Activated T-cell treated with anti-CD3 and anti-CD28 coated beads for 48 hours (primary cell): ENCODE measurements around the gene NOP53.
"Not testable (repeated sequence)": the region's sequence is repeated elsewhere in the genome, so short reads cannot be mapped to it uniquely, and the experiment has no call there.

ENCODE experiments used
- DNase-seq: peaks from one replicate; pipeline ENCODE4 v3.0.0-alpha.2; 2020; ENCODE audit warnings: low read depth

NOP53 gene

DNA sequence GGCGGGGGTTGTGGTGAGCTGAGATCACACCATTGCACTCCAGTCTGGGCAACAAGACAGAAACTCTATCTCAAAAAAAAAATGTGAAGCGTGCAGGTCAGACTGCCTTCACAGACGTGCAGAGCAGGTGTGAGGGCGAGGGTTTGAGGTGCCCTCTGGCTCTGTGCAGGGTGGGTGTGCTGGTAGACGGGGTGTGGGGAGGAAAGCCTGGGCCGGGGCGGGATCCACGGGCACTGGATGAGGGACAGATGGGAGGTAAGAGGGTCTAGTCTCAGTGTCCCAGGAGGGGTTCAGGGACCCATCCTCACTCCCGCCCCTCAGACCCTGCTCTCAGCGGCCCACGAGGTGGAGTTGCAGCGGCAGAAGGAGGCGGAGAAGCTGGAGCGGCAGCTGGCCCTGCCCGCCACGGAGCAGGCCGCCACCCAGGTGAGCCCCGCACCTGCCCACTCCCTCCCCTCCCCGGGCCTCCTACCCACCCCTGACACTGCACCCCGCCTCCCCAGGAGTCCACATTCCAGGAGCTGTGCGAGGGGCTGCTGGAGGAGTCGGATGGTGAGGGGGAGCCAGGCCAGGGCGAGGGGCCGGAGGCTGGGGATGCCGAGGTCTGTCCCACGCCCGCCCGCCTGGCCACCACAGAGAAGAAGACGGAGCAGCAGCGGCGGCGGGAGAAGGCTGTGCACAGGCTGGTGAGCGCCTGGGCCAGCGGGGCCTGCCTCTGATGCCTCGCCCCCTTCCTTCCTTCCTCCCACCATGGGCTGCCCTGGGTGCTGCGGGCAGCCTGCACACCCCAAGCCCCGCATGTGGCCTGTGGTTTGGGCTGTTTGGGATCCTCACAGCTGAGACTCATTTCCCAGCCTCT, 9.1 kb downstream of the NOP53 start:
- no peak for DNase-seq

DNA sequence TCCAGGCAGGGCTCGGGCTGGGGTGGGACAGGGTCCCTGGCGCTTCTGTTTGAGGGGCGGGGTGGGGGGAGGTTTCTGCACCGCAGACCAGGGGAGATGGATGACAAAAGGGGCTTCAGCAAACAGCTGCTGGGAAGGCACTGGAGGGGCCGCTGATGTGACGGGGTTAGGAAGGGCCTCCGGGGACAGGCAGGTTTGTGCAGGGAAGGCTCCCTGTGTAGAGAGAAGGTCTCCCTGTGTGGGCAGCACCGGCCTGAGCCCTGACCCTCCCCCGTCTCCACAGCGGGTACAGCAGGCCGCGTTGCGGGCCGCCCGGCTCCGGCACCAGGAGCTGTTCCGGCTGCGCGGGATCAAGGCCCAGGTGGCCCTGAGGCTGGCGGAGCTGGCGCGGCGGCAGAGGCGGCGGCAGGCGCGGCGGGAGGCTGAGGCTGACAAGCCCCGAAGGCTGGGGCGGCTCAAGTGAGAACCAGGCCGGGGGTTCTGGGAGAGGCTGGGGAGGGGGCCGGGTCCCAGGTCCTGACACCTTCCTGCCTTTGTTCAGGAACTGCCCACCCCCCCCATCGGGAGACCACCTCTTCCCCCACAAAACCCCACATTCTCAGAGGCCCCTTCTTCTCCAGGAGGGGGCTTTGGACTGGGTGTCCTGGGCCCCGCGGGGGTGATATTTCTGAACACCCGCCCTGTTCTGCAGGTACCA, 9.9 kb downstream of the NOP53 start:
- no peak for DNase-seq

DNA sequence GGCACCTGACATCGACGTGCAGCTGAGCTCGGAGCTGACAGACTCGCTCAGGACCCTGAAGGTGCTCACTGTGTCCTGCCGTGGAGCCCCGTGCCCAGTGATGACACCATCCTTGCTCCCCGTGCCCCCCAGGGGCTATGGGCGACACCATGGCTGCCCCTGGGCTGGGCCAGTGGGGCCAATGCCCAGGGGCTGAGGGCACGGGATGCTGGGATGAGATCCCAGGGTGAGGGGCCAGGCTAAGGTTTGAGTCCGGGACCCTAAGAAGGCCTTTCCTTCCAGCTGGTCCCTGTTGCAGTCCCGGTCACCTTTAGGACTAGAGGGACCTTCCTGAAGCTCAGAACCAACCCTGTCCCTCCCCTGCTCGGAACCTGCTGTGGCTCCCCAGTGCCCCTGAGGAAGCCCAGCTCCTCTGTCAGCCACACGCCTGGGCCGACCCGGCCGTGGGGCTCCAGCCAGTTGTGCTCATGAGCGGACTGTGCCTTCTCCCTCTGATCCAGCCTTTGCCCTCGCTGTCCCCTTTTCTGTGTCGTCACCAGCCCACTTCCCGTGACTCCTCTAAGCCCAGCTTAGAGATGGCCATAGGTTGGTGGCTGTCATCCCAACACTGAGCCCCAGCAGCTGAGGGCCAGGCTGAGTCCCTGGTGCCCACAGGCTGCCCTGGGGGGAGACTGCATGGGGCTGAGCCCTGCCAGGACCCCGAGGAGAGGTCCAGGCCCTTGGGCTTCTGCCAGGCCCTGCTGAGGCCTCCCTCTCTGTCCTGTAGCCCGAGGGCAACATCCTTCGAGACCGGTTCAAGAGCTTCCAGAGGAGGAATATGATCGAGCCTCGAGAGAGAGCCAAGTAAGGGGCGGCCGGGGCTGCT, 10.6 kb downstream of the NOP53 start:
- DNase-seq, result no peak

DNA sequence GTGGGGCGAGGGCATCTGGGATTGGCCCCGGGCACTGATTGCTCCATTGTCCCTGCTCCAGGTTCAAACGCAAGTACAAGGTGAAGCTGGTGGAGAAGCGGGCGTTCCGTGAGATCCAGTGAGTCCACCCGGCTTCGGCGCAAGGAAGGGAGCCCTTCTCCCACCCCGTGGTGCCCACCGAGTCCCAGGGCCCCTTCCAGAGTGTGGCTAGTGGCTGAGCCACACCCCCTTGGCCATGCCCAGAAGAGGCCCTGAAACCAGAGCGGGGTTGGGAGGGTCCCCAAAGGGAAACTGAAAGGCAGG, 11.2 kb downstream of the NOP53 start:
- no peak for DNase-seq

DNA sequence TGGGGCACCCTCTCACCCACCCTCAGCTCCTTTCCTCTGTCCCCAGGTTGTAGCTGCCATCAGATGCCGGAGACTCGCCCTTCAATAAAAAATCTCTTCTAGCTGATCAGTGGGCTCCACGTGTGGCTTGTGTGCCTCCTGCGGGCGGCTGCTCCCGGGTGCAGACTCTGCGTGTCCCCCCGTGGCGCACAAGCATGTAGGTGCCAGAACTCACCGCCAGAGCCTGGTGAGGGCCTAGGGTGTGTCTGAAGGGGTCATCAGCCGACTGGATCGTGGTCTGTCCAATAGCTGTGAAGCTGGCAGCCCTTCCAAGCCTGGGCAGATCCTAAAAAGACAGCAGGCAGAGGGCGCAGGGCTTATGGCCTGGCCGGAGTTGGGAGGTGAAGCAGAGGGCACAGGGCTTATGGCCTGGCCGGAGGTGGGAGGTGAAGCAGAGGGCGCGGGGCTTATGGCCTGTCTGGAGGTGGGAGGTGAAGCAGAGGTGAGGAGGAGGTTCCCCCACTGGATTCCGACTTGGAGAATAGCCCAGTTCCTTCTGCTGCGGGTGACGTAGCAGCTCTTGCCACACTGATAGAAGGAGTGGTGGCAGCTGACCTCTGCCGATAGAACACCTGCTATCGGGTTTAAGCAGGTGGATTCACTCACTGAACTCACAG, 11.7 kb downstream of the NOP53 start:
- DNase-seq, result no peak

DNA sequence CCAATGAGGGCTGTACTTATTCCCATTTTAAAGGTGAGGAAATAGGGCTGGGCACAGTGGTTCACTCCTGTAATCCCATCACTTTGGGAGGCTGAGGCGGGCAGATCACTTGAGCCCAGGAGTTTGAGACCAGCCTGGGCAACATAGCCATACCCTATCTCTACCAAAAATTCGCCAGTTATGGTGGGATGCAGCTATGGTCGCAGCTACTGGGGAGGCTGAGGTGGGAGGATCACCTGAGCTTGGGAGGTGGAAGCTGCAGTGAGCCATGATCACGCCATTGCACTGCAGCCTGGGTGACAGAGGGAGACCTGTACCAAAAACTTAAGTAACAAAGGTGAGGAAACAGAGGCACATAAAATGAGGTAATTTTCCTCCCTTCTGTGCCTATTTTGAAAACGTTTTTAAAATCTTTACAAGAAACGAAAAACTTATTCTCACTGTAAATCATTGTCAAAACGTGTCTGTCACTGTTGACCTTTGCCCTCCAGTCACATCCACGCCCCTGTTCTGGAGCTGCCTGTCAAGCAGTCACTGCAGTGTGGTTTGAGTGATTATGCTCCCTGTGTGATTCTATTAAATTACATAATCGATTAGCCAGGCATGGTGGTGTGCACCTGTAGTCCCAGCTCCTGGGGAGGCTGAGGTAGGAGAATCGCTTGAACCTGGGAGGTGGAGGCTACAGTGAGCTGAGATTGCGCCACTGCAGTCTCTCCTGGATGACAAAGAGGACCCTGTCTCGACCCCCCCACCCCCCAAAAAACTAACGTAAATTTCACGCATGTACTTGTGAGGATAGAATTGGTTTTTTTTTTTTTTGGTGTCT, 12.5 kb downstream of the NOP53 start:
- DNase-seq, result no peak

DNA sequence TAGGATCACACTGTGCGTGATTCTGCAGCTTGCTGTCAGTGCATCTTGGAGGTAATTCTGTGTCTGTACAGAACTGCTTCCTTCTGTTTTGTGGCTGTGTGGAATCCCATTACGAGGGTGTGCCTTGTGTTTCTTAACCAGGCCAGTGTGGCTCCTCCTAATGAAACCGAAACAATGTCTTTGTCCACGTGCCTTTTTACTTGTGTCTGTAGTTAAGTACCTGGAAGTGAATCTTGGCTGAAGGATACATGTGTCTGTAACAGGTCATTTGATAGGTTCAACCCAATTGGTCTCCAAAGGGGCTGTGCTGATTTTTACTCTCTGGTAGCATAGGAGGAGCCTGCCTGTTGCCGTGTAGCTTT, 13.1 kb downstream of the NOP53 start:
- no peak for DNase-seq

DNA sequence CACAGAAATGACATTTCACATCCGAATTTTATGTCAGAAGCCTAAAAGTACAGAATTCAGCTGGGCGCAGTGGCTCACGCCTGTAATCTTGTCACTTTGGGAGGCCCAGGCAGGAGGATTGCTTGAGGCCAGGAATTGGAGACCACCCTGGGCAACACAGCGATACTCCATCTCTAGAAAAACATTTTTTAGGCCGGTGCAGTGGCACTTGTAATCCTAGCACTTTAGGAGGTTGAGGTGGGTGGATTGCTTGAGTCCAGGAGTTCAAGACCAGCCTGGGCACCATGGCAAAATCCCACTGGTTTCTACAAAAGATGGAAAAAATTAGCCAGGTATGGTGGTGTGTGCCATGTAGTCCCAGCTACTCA, 15.3 kb downstream of the NOP53 start:
- DNase-seq, result no peak

DNA sequence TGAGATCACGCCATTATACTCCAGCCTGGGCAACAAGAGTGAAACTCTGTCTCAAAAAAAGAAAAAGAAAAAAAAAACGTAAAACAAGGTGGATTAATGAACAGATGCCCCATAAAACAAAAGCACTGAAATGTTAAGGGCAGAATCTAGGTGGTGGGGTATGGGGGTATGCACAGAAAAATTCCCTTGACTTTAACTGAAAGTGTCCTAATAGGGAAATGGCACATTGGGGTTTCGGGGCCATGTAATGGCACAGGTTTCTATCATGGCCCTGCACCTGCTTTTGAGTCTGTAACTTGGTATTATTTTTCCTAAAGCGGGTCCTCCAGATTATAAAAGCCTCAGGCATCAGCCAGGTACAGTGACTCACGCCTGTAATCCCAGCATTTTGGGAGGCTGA, 16.2 kb downstream of the NOP53 start:
- DNase-seq, result no peak

DNA sequence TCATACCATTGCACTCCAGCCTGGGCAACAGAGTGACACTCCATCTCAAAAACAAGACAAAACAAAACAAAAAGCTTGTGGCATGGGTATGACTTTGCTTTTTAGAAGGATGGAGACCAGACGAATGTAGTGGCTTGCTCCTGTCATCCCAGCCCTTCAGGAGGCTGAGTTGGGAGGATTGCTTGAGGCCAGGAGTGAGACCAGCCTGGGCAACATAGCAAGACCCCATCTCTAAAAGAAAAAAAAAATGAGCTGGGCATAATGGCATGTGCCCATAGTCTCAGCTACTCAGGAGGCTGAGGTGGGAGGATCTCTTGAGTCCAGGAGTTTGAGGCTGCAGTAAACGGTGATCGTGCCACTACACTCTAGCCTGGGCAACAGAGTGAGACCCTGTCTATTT, 16.8 kb downstream of the NOP53 start:
- DNase-seq, result no peak

DNA sequence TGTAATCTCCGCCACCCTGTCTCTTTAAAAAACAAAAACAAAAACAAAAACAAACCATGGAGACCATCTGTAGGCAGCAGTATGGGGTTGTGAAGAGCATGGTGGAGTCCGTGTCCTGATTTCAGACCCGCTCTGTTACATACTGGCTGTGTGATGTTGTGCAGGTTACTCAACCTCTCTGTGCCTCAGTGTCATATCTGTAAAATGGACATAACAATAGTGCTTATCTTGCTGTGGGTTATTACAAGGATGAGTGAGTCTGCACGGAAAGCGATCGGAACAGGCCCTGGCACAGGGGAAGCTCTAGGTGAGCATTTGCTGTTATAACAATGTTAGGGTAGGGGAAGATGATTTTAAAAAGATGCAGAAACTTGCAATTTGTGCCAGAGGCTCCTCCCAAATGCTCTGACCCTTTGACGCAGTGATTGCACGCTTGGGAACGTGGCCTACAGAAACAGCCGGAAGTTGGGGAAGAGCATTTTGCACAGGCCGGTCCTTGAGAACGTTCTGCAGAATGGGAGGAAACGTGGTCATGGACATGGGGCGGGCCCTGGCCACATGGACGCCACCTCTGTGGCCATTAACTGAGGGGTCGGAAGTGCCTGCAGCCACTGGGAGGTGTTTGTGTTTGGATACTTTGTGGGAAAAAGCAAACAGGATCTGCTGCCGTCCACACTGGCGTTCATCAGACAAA, 17.4 kb downstream of the NOP53 start:
- DNase-seq, result no peak

DNA sequence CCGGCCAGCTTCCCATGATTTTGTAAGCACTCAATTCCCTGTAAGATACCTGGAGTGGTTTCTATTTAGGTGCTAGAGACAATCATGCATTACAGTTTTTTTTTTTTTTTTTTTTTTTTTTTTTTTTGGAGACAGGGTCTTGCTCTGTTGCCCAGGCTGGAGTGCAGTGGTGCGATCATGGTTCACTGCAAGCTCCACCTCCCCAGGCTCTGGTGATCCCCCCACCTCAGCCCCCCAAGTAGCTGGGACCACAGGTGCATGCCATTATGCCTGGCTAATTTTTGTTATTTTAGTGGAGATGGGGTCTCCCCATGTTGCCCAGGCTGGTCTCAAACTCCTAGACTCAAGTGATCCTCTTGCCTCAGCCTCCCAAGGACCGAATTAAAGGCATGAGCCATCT, 19.4 kb downstream of the NOP53 start:
- not testable (repeated sequence) for DNase-seq

DNA sequence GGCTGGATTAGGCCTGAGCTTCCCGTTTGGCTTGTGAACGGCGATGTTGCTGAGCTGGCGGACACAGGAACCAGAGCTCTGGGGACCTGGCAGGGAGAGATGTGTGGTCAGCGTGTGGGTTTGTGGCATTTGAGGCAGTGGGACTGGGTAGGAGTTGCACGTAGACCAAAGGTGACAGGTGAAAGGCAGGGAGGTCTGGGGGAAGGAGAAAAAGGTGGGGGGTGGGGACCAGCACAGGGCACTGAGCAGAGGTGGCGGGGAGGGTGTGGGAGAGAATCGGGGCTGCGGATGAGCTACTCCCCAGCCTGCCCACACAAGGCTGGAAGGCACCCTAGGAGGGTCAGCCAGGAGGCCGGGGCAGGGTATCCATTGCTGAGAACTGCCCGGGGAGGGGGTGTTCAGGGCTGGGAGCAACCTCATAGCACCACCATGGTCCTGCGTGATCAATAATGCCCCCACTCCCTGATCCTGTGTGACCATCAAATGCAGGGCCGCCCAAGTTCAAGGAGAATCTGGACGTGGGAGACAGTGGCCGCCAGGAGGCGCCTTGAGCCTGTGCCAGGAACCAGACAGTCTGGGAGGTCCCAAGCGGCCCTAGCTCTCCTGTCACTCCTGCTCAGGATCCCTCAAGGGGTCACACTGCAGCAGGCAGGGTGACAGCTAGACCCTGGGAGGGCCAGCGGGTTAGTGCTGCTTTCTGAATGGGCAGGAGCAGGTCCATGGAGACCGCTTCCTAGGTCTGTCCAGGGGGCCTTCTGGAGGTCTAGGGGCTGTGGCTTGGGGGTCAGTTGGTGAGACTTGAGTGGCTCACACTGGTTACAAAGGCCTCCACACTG, 20.4 kb downstream of the NOP53 start:
- no peak for DNase-seq

DNA sequence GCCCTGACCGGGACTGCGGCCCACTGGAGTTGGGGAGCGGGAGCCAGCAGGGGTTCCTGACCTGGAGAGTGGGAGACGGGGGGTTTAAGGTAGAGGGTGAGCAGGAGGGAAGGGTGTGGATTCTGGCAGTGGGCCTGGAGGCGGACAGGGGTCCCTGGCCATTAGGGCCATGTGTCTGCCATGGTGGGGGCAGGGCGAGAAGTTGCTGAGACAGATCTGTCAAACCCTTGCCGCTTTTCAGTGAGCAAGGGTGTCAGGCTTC, 20.9 kb downstream of the NOP53 start:
- DNase-seq, result no peak

DNA sequence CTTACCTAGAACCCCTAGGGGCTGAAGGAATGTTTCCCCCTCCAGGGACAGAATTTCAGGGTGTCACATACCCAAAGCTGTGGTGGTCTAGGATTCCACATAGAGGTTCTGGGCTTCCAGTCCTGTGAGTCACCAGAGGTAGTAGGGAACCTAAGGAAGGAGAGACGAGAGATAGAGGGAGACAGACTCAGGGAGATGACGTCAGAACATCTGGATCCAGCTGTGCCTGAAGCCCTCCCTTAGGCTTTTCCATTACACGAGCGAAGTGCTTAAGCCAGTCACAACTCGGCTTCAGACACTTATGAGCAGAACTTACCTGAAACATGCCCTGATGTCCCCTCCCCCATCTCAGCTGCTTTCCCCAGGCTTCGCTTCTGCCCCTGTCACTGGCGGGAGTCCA, 21.3 kb downstream of the NOP53 start:
- no peak for DNase-seq

DNA sequence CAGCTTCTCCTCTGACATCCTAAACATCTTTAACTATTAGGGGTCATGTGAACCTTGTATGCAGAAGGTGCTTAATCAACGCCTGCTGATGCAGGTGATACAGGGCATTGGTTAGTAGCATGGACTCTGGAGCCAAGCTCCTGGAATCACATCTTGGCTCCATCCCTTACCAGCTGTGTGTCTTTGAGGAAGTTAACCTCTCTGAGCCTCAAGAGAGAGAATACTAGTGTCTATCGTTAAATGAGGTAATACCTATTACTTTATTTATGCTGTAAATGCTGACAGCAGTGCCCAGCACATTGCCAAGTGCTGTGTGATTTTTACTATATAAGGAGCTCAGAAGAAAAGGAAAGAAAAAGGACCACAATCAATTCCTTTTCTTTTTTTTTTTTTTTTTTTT, 22.0 kb downstream of the NOP53 start:
- DNase-seq, result no peak

DNA sequence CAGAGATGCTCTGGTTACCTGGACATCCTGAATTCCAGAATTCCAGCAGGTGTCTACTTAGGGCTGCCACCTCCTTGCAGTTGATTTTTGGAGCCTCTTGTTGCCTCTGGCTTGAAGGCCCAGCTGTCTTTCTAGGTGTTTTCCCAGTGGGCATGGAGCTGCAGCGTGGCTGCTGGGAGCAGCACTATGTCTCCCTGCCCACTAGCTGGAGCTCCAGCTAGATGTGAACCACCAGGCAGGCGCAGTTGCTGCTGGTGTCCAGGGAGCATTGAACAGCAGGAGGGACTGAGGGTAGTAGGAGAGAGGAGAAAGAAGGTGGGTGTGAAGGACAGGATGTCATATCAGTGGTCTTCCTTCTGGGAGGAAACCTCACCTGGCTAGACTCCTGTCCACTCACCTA, 23.3 kb downstream of the NOP53 start:
- DNase-seq, result no peak

DNA sequence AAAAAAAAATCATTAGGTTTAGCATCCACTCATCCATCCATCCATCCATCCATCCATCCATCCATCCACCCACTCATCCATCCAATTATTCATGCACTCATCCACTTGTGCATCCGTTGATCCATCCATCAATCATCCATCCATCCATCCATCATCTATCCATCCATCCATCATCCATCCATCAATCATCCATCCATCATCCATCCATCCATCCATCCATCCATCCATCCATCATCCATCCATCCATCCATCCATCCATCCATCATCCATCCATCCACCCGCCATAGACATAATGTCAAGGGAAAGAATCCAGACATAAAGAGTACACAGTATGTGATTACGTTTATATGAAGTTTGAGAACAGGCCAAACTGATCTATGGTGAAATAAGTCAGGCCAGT, 24.2 kb downstream of the NOP53 start:
- no peak for DNase-seq

DNA sequence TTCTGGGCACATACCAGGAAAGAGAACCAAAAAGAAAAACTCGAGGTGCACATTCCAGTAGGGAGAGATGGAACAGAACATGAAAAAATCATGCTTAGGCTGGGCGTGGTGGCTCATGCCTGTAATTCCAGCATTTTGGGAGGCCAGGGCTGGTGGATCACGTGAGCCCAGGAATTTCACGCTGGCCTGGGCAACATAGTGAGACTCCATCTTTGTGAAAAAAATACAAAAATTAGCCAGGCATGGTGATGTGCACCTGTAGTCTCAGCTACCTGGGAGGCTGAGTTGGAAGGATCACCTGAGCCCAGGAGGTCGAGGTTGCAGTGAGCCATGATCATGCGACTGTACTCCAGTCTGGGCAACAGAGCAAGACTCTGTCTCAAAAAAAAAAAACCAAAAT, 25.9 kb downstream of the NOP53 start:
- DNase-seq, result not testable (repeated sequence)

DNA sequence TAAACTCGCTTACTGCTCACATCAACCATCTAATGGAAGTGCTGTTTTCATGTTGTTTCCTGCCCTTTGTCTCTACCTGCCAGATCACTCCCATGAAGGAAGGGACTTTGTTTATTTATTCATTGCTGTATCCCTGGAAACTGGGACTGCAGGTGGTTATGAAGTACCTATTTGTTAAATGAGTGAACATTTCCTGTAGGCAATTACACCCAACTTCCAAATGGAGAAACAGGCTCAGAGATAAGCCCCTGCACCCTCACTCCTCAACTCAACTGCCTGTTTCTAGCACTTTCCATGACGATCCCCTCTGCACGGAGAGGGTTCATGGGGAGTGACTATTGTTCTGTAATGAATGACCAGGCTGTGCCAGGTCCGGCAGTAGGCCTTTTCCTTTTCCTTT, 31.2 kb downstream of the NOP53 start:
- DNase-seq, result no peak
